Measurements from ENCODE around the gene CCDC120.

Gene CCDC120

DNA sequence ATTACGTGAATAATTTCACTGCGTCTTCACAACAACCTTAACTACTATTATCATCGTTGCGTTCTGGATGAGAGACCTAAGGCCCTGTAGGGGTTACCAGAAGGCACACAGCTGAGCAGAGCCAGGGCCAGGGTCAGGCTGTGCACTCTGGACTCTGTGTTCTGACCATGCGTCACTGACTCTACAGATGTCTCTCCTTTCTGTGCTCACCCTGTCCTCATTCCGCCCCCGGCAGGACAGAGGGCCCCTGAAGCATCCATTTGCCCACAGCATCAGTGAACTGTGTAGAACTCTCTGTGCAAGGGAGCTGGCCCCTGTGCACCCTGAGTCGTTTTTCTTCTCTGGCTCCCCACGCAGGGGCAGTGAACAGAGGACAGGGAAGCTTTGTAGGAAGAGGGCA is 43.4 kb downstream of the CCDC120 start:
- no peak for DNase-seq

DNA sequence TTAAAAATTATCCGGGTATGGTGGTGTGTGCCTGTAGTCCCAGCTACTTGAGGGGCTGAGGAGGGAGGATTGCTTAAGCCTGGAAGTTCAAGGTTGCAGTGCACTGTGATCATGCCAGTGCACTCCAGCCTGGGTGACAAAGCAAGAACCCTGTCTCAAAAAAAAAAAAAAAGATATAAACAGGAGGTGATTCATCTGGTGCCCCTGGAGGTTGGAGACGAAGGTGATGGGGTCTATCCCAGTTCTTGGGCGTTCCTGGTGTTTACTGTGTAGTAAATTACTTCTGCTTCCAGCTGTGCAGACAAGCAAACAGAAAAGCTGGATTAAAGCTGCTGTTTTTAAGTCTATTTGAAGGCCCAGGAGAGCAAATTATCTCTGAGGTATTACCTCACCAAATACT is 44.8 kb downstream of the CCDC120 start:
- DNase-seq: no peak

DNA sequence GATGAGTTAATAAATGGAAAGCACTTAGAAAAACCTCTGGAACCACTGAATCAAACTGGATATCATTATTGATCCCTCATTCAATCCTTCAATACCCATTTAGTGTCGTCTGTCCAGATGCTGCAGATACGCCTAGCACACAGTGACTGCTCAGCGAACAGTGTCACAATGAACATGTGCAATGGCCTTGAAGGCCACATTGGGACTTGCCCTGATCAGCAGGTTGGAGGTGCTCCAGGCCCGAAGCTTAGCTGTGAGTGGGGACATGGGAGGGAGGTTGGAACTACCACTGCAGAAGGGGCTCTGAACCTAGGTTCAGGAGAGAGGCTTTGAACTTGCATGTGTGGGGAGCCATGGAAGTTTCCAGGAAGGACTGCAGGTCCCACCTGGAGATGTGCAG is 47.5 kb downstream of the CCDC120 start:
- no peak for DNase-seq

DNA sequence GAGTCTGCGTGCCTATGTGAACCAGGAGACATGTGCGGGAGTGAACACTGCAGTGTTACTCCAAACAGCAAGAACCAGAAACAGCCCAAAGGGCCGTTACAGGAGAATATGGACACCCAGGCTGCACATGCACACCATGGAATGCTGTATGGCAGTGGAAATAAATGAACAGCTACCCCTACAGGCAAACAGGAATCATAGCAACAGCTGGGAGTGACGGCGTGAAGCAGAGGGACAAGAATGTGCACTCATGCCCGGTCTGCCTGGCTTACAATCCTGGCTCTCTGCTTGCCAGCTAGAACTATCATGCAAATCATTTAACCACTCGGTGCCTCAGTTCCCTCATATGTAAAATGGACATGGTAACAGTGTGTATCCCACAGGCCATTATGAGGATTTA is 48.1 kb downstream of the CCDC120 start:
- no peak for DNase-seq

DNA sequence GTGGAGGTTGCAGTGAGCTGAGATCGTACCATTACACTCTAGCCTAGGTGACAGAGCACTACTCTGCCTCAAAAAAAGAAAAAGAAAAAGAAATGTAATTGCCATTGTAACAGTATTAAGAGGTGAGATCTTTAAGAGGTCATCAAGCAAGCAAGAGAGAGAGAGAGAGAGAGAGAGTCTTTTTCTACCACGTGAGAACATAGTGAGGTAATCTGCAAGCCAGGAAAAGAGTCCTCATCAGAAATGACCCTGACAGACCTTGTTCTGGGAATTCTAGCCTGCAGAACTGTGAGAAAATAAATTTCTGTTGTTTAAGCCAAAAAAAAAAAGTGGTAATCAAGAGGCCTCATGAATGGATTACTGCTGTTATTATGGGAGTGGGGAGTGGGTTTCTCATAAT is 49.8 kb downstream of the CCDC120 start:
- no peak for DNase-seq

DNA sequence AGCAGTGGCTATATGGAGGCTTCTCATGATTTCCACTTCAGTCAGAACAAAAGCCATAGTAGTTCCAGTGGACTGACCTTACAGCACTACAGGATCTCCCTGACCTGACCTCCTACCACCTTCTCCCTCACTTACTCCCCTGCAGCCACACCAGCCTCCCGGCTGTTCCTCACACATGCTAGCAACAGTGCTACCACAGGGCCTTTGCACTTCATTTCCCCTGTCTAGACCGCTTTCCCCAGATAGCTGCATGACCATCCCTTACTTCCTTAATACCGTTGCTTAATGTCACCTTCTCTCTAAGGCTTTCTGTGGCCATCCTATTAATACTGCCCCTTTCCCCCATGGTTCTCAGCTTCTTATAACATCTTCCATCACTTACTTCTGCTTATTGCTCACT is 51.6 kb downstream of the CCDC120 start:
- DNase-seq: no peak

DNA sequence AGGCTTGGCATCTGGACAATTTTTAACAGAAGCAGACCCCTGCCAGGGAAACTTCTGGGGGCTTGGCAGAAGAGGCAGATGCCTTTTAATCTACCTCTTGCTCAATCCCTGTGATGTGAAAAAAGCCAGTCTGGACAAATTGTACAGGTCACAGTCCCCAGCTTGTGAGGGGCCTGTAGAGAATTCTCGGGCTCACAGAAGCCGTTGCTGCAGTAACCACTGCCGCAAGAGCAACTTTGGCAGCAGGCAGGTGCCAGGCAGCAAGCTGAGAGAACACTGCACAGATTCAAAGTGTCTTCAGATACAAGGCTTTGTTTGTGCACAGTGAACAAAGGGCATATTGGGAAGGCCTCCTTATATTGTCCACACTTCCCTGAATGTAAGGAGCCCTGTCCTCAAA is 53.0 kb downstream of the CCDC120 start:
- DNase-seq: no peak

DNA sequence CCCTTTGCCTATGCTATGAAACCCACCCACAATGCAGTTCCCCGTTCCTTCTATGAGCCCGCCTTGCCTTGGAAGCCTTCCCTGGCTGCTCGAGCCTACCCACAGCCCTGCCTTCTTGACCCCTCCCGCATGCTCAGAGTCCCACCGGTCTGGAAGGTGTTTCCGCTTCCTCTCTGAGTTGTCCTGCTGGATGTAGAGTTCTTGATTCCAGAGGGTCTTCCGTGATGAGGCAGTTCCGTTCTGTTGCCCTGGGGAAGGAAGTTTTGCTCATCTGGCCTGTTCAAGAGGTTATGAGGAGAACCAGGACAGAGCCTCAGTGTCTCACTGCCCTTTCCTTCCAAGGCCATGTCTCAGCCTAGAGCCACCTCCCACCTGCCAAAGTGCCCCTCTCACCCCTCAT is 57.3 kb downstream of the CCDC120 start:
- DNase-seq: no peak

DNA sequence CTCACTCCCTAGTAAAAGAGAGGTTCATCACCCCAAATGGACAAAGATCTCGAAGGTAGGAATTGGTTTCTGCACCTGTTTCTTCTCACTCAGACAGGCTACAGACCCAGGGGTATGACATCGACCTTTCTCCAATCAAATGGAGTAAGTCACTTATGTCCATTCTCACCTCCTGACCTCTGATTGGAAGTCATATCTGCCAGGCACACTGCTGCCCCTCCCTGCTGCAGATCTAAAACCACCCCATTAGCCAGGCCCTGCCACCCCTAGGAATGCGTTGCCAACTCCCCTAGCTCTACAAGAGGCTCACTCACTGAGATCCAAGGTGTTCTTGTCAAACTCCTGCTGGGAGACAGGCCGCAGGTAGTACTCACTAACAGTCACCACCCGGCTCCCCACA is 57.9 kb downstream of the CCDC120 start:
- DNase-seq: no peak

DNA sequence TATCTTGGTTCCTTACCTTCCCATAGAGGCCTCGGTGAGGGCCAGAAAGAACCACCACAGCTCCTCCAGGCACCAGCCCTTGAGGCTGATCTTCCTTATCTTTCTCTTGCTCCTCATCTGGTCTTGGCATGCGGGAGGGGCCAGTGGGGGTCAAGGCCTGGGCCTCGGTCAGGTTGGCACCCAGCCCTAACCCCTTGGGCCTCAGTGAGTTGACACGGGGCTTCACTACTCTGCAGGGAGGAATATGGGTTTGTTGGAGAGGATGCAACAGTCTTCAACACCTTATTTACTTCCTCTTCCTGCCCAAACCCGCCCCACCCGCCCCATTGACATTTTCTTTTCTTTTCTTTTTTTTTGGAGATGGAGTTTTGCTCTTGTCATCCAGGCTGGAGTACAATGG is 58.8 kb downstream of the CCDC120 start:
- DNase-seq: no peak
